Measurements from ENCODE around the gene ADPRS. TPM values are rescaled to one million over a fixed set of nuclear protein-coding genes. Genes with fewer than 3 reads are reported as not detected.

The ADPRS gene
- total RNA-seq, 1 experiment from 2014 or later = 26.5 TPM

DNA sequence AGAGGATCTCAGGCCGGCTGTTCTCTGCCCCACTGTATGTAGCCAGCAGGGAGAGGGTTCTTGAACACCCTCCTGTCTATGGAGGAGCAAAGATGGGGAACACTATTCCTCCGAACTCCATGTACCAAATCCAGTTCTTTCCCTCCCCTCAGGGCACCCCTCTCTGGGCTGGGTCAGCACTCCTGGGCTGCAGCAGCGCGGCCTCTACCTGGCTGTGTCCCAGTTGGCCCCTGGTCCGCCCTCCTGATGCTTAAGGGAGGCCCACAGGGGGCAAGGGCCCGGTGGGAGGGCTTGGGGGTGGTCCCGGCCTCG lies 471 bp upstream of the ADPRS start:
- no peaks in the 10 kb centered on the region for H3K9me3 Mint-ChIP-seq (ENCODE audit: low read depth, unreplicated experiment)
- CTCF ChIA-PET = no interaction called here
- H3K4me1 Mint-ChIP-seq (ENCODE audit: low read depth, unreplicated experiment) = peaks cover 9% of the 10 kb centered on the region
- TF ChIP-seq, protein P1, sequence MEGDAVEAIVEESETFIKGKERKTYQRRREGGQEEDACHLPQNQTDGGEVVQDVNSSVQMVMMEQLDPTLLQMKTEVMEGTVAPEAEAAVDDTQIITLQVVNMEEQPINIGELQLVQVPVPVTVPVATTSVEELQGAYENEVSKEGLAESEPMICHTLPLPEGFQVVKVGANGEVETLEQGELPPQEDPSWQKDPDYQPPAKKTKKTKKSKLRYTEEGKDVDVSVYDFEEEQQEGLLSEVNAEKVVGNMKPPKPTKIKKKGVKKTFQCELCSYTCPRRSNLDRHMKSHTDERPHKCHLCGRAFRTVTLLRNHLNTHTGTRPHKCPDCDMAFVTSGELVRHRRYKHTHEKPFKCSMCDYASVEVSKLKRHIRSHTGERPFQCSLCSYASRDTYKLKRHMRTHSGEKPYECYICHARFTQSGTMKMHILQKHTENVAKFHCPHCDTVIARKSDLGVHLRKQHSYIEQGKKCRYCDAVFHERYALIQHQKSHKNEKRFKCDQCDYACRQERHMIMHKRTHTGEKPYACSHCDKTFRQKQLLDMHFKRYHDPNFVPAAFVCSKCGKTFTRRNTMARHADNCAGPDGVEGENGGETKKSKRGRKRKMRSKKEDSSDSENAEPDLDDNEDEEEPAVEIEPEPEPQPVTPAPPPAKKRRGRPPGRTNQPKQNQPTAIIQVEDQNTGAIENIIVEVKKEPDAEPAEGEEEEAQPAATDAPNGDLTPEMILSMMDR (IDR thresholded peaks at IDR 0.05; ENCODE audit: unreplicated experiment) = no peak
- no peaks in the 10 kb centered on the region for H3K27me3 Mint-ChIP-seq (ENCODE audit: unreplicated experiment)
- DNase-seq = no peak
- intact Hi-C loops (cut with micrococcal nuclease; ENCODE audit: unreplicated experiment) = no loop called here
- H3K36me3 Mint-ChIP-seq (ENCODE audit: insufficient read depth, unreplicated experiment) = peaks cover 28% of the 10 kb centered on the region
- peak overlapping the region; percentile 89 for H3K4me3 Mint-ChIP-seq (ENCODE audit: low read depth, unreplicated experiment)
- BruUV-seq (replicated peaks) = no TSS peak
- no peak overlapping the region for H3K27ac Mint-ChIP-seq (ENCODE audit: unreplicated experiment)

DNA sequence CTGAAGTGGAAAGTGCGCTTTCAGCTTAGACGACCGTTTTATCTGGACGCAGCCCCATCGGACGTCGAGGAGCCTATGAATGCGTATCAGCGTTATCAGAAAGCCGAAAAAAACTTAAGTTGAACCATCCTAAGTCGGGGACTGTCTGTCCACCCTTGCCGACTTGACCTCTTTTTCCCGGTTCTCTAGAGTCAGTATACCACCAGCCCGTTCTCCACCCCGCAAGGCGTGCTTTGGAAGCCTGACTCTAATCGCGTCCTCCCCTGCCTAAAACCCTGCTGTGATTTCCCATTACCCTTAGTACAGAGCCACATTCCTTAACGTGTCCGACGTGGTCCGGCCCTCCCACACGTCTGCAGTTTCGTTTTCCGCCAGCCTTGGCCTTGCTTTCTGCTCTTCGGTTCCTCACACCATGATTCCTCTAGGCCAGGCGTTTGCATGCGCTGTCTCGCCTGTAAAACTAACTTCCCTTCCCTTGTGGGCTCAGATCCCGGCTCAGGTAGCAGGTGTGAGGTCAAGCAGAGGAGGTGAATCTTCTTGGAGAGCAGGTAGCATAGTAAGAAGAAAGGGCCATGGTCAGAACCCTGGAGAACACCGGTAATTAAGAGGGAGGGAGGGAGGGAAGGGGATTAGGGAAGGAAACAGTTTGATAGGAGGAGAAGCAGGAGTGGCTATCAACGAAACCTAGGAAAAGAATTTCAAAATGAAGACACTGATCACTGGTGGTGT lies 865 bp downstream of the ADPRS start:
- Mint-ChIP-seq H3K36me3 (ENCODE audit: insufficient read depth, unreplicated experiment) (peaks cover 30% of the 10 kb centered on the region), H3K4me1 (ENCODE audit: low read depth, unreplicated experiment) (peaks cover 9% of the 10 kb centered on the region), H3K4me3 (ENCODE audit: low read depth, unreplicated experiment) (peak overlapping the region; percentile 89), H3K27me3 (ENCODE audit: unreplicated experiment) (no peaks in the 10 kb centered on the region), H3K9me3 (ENCODE audit: low read depth, unreplicated experiment) (no peaks in the 10 kb centered on the region), H3K27ac (ENCODE audit: unreplicated experiment) (peak overlapping the region; percentile 85)
- DNase-seq = peak; percentile 33
- CTCF ChIA-PET = interaction anchor here (0.8 kb wide), 1 partner anchor 8 kb away, joined by 3 read pairs; no protein-coding TSS in a partner anchor
- BruUV-seq (replicated peaks) = TSS peak; percentile 82
- intact Hi-C loops (cut with micrococcal nuclease; ENCODE audit: unreplicated experiment) = no loop called here
- TF ChIP-seq, protein P1 (IDR thresholded peaks at IDR 0.05; ENCODE audit: unreplicated experiment) = no peak

DNA sequence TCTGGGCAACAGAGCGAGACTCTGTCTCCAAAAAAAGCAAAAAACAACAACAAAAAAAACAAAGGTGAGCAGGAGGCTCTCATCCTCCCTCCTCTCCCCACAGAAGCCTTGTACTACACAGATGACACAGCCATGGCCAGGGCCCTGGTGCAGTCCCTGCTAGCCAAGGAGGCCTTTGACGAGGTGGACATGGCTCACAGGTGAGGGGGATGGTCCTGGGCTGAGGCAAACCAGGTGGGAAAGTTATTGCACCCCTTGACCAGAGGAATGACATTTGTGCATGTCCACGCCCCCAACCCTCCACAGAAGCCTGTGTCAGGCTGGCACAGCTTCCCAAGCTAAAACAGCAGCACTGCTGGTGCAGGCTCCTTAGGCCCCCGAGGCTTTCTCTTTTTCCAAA lies 2.4 kb downstream of the ADPRS start:
- no TSS peak for BruUV-seq (replicated peaks)
- TF ChIP-seq, protein P1 (IDR thresholded peaks at IDR 0.05; ENCODE audit: unreplicated experiment) = no peak
- peaks cover 31% of the 10 kb centered on the region for H3K36me3 Mint-ChIP-seq (ENCODE audit: insufficient read depth, unreplicated experiment)
- CTCF ChIA-PET = interaction anchor here (0.6 kb wide), 1 partner anchor 11 kb away, joined by 3 read pairs; no protein-coding TSS in a partner anchor
- peaks cover 9% of the 10 kb centered on the region for H3K4me1 Mint-ChIP-seq (ENCODE audit: low read depth, unreplicated experiment)
- intact Hi-C loops (cut with micrococcal nuclease; ENCODE audit: unreplicated experiment) = no loop called here
- no peaks in the 10 kb centered on the region for H3K9me3 Mint-ChIP-seq (ENCODE audit: low read depth, unreplicated experiment)
- H3K4me3 Mint-ChIP-seq (ENCODE audit: low read depth, unreplicated experiment) = no peak overlapping the region
- no peak overlapping the region for H3K27ac Mint-ChIP-seq (ENCODE audit: unreplicated experiment)
- H3K27me3 Mint-ChIP-seq (ENCODE audit: unreplicated experiment) = no peaks in the 10 kb centered on the region
- no peak for DNase-seq

DNA sequence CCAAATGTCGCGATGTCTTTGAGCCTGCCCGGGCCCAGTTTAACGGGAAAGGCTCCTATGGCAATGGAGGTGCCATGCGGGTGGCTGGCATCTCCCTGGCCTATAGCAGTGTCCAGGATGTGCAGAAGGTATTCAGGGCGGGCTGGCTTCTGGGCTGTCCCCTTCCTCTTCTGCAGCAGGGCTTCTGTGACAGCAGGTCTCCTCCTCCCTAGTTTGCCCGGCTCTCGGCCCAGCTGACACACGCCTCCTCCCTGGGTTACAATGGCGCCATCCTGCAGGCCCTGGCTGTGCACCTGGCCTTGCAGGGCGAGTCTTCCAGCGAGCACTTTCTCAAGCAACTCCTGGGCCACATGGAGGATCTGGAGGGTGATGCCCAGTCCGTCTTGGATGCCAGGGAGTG lies 3.0 kb downstream of the ADPRS start:
- Mint-ChIP-seq H3K27ac (ENCODE audit: unreplicated experiment) (no peak overlapping the region), H3K4me1 (ENCODE audit: low read depth, unreplicated experiment) (peaks cover 9% of the 10 kb centered on the region), H3K36me3 (ENCODE audit: insufficient read depth, unreplicated experiment) (peaks cover 37% of the 10 kb centered on the region), H3K9me3 (ENCODE audit: low read depth, unreplicated experiment) (no peaks in the 10 kb centered on the region), H3K27me3 (ENCODE audit: unreplicated experiment) (no peaks in the 10 kb centered on the region), H3K4me3 (ENCODE audit: low read depth, unreplicated experiment) (no peak overlapping the region)
- DNase-seq = no peak
- CTCF ChIA-PET = interaction anchor here (0.5 kb wide), 1 partner anchor 590 kb away, joined by 4 read pairs; no protein-coding TSS in a partner anchor
- intact Hi-C loops (cut with micrococcal nuclease; ENCODE audit: unreplicated experiment) = no loop called here
- TF ChIP-seq, protein P1 (IDR thresholded peaks at IDR 0.05; ENCODE audit: unreplicated experiment) = no peak
- no TSS peak for BruUV-seq (replicated peaks)

All from Calu3 (cell line).